Ascending aorta (tissue), 2 donors: ENCODE results near the gene WNK2. TPM values are rescaled to one million over a fixed set of nuclear protein-coding genes. Genes with fewer than 3 reads are reported as not detected.
A peak's percentile ranks its signal among the peaks of the same experiment; 100 is the strongest.

Source experiments
- DNase-seq, 2 donors: peaks; one replicate each; pipeline ENCODE4 v3.0.0-alpha.2; 2019; ENCODE audit warnings: low spot score in 2 of 2
- H3K27ac ChIP-seq, 2 donors: fragments of 200-600 bp; sonication (generic); one replicate each; pipeline ENCODE4 v1.5.1; 2016 to 2017; ENCODE audit warnings: mild to moderate bottlenecking in 1 of 2
- H3K27me3 ChIP-seq: fragments of 200-600 bp; sonication (generic); one replicate; pipeline ENCODE4 v1.5.1; 2017
- H3K36me3 ChIP-seq, 2 donors: fragments of 200-600 bp; sonication (generic); one replicate each; pipeline ENCODE4 v1.5.1; 2016
- H3K4me1 ChIP-seq, 2 donors: fragments of 200-600 bp; sonication (generic); one replicate each; pipeline ENCODE4 v1.5.1; 2016 to 2017; ENCODE audit warnings: mild to moderate bottlenecking in 1 of 2
- H3K4me3 ChIP-seq, 2 donors: fragments of 200-600 bp; sonication (generic); one replicate each; pipeline ENCODE4 v1.5.1; 2016 to 2017; ENCODE audit warnings: mild to moderate bottlenecking in 1 of 2
- H3K9me3 ChIP-seq, 2 donors: fragments of 200-600 bp; sonication (generic); one replicate each; pipeline ENCODE4 v1.5.1; 2016
- CTCF ChIP-seq, 3 experiments: fragments of 200-600 bp in 2 of 3; fragments of 450-650 bp in 1 of 3; sonication (generic) in 2 of 3; IDR thresholded peaks; one replicate each; pipeline ENCODE4 v1.5.1; 2016 to 2019; ENCODE audit warnings: antibody characterized with exemption in 3 of 3, mild to moderate bottlenecking in 1 of 3, moderate library complexity in 1 of 3
- intact Hi-C: fragments of 100-400 bp; cut with DNase I; formaldehyde crosslinking; loops from one replicate; pipeline ENCODE4 v1.15.1; 2023
- total RNA-seq: library from RNA; depleted of rRNA; stranded (reverse); fragments of >200 nt; gene quantifications from one replicate; pipeline ENCODE4 v1.1.0, GENCODE V29; 2016

WNK2 gene
- total RNA-seq, 1 donor from 2014 or later: not detected

- no peak for TF ChIP-seq CTCF (IDR thresholded peaks at IDR 0.05)
- peaks cover 0 to 3% of the 10 kb centered on the region in 2 donors for H3K4me1 ChIP-seq
- H3K4me3 ChIP-seq: no peak overlapping the region
- H3K36me3 ChIP-seq: no peaks in the 10 kb centered on the region
- peak in 1 of 2 donors; percentile 33 for DNase-seq
- peak overlapping the region in 1 of 2 donors; percentile 37 for H3K27ac ChIP-seq
- intact Hi-C loops: no loop called here
- H3K27me3 ChIP-seq: no peaks in the 10 kb centered on the region
- no peaks in the 10 kb centered on the region for H3K9me3 ChIP-seq
Measured at GRCh38 chr9:93306081-93306480, 122.1 kb downstream of the WNK2 start.

GRCh38 chr9:93306579-93307091 is 122.7 kb downstream of the WNK2 start:
- Histone ChIP-seq H3K27ac (no peak overlapping the region), H3K4me3 (no peak overlapping the region), H3K36me3 (no peaks in the 10 kb centered on the region), H3K9me3 (no peaks in the 10 kb centered on the region), H3K4me1 (peaks cover 0 to 3% of the 10 kb centered on the region in 2 donors), H3K27me3 (no peaks in the 10 kb centered on the region)
- TF ChIP-seq CTCF (IDR thresholded peaks at IDR 0.05): no peak
- no peak for DNase-seq
- intact Hi-C loops: no loop called here

GRCh38 chr9:93307468-93308157 is 123.7 kb downstream of the WNK2 start:
- Histone ChIP-seq H3K36me3 (no peaks in the 10 kb centered on the region), H3K9me3 (no peaks in the 10 kb centered on the region), H3K27ac (no peak overlapping the region), H3K27me3 (no peaks in the 10 kb centered on the region), H3K4me3 (no peak overlapping the region), H3K4me1 (peaks cover 0 to 3% of the 10 kb centered on the region in 2 donors)
- no peak for DNase-seq
- TF ChIP-seq CTCF (IDR thresholded peaks at IDR 0.05): no peak
- intact Hi-C loops: no loop called here

- no peak for DNase-seq
- no peaks in the 10 kb centered on the region for H3K9me3 ChIP-seq
- TF ChIP-seq CTCF (IDR thresholded peaks at IDR 0.05): no peak
- intact Hi-C loops: no loop called here
- H3K36me3 ChIP-seq: no peaks in the 10 kb centered on the region
- H3K27ac ChIP-seq: no peak overlapping the region
- no peak overlapping the region for H3K4me3 ChIP-seq
- H3K4me1 ChIP-seq: peaks cover 0 to 3% of the 10 kb centered on the region in 2 donors
- H3K27me3 ChIP-seq: no peaks in the 10 kb centered on the region
Measured at GRCh38 chr9:93308158-93308602, 124.2 kb downstream of the WNK2 start.

GRCh38 chr9:93308676-93309075 is 124.7 kb downstream of the WNK2 start:
- intact Hi-C loops: no loop called here
- Histone ChIP-seq H3K4me1 (peaks cover 0 to 3% of the 10 kb centered on the region in 2 donors), H3K9me3 (no peaks in the 10 kb centered on the region), H3K36me3 (no peaks in the 10 kb centered on the region), H3K27me3 (no peaks in the 10 kb centered on the region), H3K4me3 (no peak overlapping the region), H3K27ac (no peak overlapping the region)
- TF ChIP-seq CTCF (IDR thresholded peaks at IDR 0.05): no peak
- no peak for DNase-seq
